ENCODE results near the gene TRAIP.

The TRAIP gene

DNA sequence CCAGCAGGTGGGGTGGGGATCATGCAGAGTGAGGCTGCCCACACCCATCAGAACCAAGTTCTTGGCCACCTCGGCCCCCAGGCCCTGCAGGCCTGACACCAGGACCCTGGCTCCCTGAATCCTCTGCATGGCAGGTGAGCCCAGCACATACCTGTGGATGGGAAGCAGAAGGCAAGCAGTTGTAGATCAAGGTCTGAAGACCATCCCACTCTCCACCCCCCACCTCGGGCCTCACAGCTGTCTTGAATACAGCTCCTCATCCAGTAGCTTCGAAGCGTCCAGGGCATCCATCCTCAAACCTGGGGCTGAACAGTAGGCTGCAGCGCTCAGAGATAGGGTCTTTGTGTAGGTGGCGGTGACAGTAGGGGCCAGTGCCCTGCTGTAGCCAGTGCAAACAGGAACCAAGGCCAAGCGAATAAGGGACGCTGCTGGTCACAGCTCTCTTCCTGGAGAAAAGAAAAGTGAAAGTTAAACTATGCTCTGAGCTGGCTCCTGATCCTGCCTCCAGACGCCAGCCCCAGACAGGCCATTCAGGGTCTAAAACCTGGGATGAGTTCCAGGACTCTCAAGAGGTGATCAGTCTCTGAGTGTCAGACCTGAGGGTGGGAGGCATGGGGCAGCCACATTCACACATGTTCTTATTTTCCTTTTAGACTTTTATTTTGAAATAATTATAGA, 42.7 kb downstream of the TRAIP start, which contains the start of gene UBA7:
Gene UBA7, minus strand, starts transcription at position 457 of the 678 bp plus-strand sequence. Its CDS starts 166 bp downstream, at position 291.
- DNase-seq, result no peak

DNA sequence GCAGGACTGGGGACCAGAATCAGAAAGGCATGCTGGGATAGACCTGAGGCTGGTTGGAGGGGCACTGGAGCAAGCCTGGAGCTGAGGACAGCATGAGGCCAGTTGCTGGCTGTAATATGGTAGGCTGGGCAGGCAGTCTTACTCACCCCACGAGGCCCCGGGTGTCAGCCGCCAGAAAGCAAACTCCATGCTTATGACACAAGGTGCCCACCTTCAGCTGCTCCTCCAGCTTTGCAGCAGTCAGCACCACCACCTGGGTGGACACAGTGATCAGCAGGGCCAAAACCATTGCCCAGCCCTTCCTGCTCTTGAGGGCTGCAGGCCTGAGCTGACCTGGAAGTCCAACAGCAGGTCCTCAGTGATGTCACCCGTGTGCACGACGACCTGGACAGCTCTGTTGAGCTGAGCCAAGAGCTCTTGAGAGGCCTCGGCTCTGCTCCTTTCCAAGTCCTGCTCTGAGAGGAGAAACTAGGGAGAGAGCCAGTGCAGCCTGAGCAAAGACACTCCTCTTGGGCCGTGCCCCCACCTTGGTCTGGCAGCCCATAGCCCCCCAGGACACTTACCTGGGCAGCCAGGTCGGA, 43.4 kb downstream of the TRAIP start:
- DNase-seq, result no peak

- DNase-seq, result no peak
Observed at GRCh38 chr3:49807431-49808114, 48.8 kb downstream of the TRAIP start.

DNA sequence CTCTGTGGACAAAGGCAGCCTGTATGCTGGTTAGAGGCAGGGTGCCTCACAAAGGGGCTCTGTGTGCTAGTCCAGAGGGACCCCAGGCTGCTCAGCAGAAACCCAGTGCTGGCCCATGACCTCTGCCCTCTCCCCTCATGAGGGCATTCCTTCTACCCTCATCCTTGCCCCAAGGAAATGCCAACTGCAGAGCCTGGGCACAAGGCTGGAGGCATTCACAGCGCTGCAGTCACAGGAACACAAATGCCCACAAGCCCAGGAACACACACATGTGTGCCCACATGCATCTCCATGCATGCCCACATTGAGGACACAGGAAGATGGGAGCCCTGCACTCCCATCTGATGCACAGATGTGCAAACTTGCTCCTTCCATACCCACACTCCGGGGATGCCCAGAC, 49.5 kb downstream of the TRAIP start:
- no peak for DNase-seq

GRCh38 chr3:49805897-49806701, 50.3 kb downstream of the TRAIP start:
- no peak for DNase-seq

- DNase-seq, result no peak
Observed at GRCh38 chr3:49805367-49805782, 51.0 kb downstream of the TRAIP start.

GRCh38 chr3:49804141-49805041, 52.0 kb downstream of the TRAIP start:
- DNase-seq, result no peak

DNA sequence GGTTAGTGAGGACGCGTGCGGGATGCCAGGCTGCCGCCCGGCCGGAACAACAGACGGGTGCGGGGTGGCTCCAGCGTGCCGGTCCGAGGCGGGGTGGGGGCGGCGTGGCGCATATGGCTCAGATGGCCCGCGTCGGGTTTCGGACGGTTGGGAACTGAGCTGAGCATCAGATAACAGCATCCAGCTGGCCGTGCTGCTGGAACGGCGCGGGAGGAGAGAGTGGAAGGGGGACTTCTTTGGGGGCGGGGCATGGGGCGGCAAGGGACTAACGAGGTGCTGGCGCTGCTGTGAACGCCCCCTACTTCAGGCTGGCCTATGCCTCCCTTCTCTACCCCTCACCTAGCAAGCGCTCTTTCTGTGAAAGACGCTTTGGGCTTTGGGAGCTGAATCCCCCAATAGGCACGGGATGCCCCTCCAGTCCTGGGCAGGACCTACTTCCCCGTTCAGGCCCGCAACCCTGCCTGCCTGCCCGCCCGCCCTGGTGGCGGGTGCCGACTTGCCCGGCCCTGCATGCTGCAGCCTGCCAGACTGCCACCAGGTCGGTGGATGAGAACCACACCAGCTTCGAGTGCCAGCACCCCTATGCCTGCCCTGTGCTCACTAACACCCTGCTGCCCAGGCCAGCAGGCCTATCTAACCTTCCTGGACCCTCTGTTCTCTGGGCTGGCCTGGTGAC, 52.8 kb downstream of the TRAIP start:
- DNase-seq, result peak in 1 of 2 experiments; percentile 31

- DNase-seq, result peak; percentile 83 to 85
Observed at GRCh38 chr3:49802719-49803464, 53.5 kb downstream of the TRAIP start, which contains the start of gene INKA1. Gene INKA1, plus strand, starts transcription at chr3:49803261. Its CDS starts 132 bp downstream, at chr3:49803393.

DNA sequence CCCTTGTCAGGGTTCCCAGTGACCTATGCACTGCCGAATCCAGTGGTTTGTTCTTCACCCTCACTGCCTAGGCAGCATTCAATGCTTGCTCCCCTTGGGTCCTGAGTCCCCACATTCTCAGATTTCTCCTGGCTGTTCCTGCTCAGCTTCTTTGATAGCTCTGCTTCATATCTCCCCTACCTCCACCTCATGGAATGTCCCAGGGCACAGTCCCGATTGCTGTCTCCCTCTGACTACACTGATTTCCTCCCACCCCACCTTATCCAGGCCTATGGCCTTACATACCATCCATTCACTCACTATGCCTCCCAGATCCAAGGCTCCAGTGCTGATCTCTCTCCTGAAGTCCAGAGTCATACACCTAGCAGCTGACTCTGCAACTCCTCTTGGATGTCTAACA, 55.2 kb downstream of the TRAIP start:
- DNase-seq, result no peak

DNA sequence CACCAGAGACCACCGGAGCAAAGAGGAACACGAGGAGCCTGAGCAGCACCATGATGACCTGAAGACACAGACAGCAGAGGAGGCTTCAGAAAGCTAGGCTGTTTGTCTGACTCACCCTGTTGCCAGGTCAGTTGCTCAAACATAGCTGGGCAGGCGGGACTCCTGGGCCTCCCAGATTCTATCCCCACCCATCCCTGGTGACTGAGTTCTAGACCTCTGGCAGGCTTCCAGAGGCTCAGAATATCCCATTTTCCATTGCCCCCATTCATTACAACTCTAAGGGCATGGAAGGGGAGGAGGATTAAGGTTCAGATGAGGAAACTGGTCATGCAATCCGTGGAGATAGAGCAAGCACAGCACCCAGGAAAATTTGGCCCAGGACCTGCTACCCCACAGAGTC, 56.6 kb downstream of the TRAIP start, which contains the start of gene CDHR4:
Gene CDHR4, minus strand, starts transcription at position 113 of the 400 bp plus-strand sequence. Its CDS starts 61 bp downstream, at position 52.
- no peak for DNase-seq

GRCh38 chr3:49799105-49799504, 57.3 kb downstream of the TRAIP start:
- DNase-seq, result no peak

- DNase-seq, result no peak
Observed at GRCh38 chr3:49794926-49795905, 61.1 kb downstream of the TRAIP start.

- no peak for DNase-seq
Observed at GRCh38 chr3:49794431-49794830, 61.9 kb downstream of the TRAIP start.

DNA sequence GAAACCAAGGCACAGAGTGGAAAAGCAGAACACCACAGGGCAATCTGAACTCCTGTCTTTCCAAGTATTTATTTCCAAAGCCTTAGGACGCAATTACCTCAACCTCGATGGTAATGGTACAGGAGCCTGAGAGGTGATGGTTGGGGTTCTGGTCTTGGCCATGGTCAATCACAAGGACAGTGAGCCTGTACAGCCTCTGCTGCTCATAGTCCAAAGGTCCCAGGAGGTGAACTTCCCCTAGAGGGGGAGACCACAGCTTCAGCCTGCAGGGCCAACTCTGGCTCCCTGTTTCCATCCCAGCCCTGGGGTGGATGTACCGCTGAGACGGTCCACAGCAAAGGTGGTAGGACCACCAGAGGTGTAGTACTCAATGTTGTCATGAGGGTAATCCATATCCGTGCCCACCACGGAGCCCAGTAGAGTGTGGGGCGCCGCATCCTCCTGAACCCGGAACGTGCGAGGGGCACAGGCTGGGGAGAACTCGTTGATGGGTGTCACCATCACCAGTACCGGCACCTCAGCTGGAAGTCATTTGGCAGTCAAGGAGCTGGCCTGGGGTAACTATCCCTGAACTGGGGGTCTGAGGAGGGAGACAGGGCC, 62.8 kb downstream of the TRAIP start:
- DNase-seq, result no peak

- no peak for DNase-seq
Observed at GRCh38 chr3:49792371-49793150, 63.8 kb downstream of the TRAIP start.

DNA sequence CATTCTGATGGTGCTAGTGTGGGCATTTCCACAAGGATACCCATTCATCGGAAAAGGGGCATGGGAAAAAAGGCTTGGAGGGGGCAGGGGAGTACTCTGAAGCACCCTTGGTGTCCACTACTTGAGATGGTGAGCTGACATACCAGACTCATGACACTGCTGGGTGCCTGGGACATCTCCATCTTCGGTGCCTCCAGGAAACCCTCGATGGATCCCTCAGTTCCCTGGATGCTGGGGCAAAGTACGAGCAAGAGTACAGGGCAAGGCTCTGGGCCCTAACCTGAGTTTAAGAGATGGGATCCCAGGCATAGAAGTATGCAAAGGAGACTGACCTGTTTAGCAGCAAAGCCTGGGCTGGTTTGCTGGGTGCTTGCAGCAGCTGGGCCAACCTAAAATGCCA, 64.8 kb downstream of the TRAIP start:
- DNase-seq, result no peak
